Endothelial cell of umbilical vein (primary cell): ENCODE measurements around the gene G6PC1. TPM values are rescaled to one million over a fixed set of nuclear protein-coding genes. Genes with fewer than 3 reads are reported as not detected.
"Not testable (repeated sequence)": the region's sequence is repeated elsewhere in the genome, so short reads cannot be mapped to it uniquely, and the experiment has no call there.

Source experiments
- BruUV-seq: library from RNA; stranded (reverse); fragments of 400-500 nt; replicated peaks from 2 replicates; lab custom pipeline; 2021; lab: Mats Ljungman, UMichigan
- CTCF ChIA-PET: fragments of 300-600, 350-600 bp; sonication (Branson Sonifier 250); formaldehyde crosslinking; loops from one replicate; lab custom pipeline; 2021; ENCODE audit warnings: antibody characterized with exemption, inconsistent platforms; lab: Charles Lee
- POLR2A ChIA-PET: fragments of 300-600, 350-600 bp; sonication (Branson Sonifier 250); formaldehyde crosslinking; loops from one replicate; lab custom pipeline; 2021; ENCODE audit warnings: antibody characterized with exemption, inconsistent platforms; lab: Charles Lee
- DNase-seq: peaks from one replicate; pipeline ENCODE4 v3.0.0-alpha.2; 2011; ENCODE audit warnings: low read depth, low spot score
- FAIRE-seq: peaks from 2 replicates; lab custom pipeline; 2011; peaks lifted over from hg19 to GRCh38; lab: Jason Lieb, UNC
- H2AFZ ChIP-seq: 2 replicates; pipeline ENCODE4 v1.6.0; 2012; ENCODE audit warnings: low read depth, low read length, control low read depth, inconsistent platforms
- H3K27ac ChIP-seq: 2 replicates; pipeline ENCODE4 v1.5.1; 2011; ENCODE audit warnings: low read depth, mild to moderate bottlenecking, control low read depth, low read length, moderate library complexity; ENCODE audit not compliant: insufficient read depth
- H3K27me3 ChIP-seq, 2 experiments: 2 replicates each; pipeline versions ENCODE4 v1.6.0 to v1.6.1; 2011; ENCODE audit warnings: low read length in 2 of 2, mixed read lengths in 1 of 2; ENCODE audit not compliant: control insufficient read depth in 2 of 2, insufficient read depth in 2 of 2
- H3K36me3 ChIP-seq, 2 experiments: 2 replicates in 1 of 2; 3 replicates in 1 of 2; pipeline ENCODE4 v1.5.1; 2011; ENCODE audit warnings: low read length in 2 of 2, mild to moderate bottlenecking in 1 of 2, moderate library complexity in 1 of 2; ENCODE audit not compliant: control insufficient read depth in 2 of 2, insufficient read depth in 2 of 2; ENCODE audit errors: extremely low read depth in 1 of 2
- H3K4me1 ChIP-seq: 3 replicates; pipeline ENCODE4 v1.5.1; 2011; ENCODE audit warnings: mild to moderate bottlenecking, low read length; ENCODE audit not compliant: control insufficient read depth, insufficient read depth; ENCODE audit errors: extremely low read depth
- H3K4me2 ChIP-seq: 2 replicates; pipeline ENCODE4 v1.6.1; 2011; ENCODE audit warnings: low read length, control low read depth, mixed read lengths; ENCODE audit not compliant: insufficient read depth
- H3K4me3 ChIP-seq, 3 experiments: fragments of 200-600 bp in 1 of 3; sonication (generic), shearing (Covaris generic) in 1 of 3; replicated peaks in 1 of 3; 2 replicates each; pipeline ENCODE4 v1.5.1; 2011 to 2016; ENCODE audit warnings: control low read depth in 3 of 3, low read length in 3 of 3, mild to moderate bottlenecking in 2 of 3, inconsistent platforms in 1 of 3, low read depth in 1 of 3, moderate library complexity in 1 of 3; ENCODE audit not compliant: insufficient read depth in 1 of 3
- H3K79me2 ChIP-seq: 2 replicates; pipeline ENCODE4 v1.6.0; 2012; ENCODE audit warnings: low read length, inconsistent platforms; ENCODE audit not compliant: control insufficient read depth, insufficient read depth
- H3K9ac ChIP-seq: replicated peaks from 2 replicates; pipeline ENCODE3; 2011; ENCODE audit warnings: low read length, control low read depth; ENCODE audit not compliant: insufficient read depth; ENCODE audit errors: extremely low read depth
- H3K9me1 ChIP-seq: replicated peaks from 3 replicates; pipeline ENCODE4 v1.6.0; 2011; ENCODE audit warnings: mild to moderate bottlenecking, low read length; ENCODE audit not compliant: control insufficient read depth, insufficient read depth; ENCODE audit errors: extremely low read depth
- H3K9me3 ChIP-seq: replicated peaks from 2 replicates; pipeline ENCODE4 v1.5.1; 2012; ENCODE audit warnings: low read length, inconsistent platforms; ENCODE audit not compliant: control insufficient read depth, insufficient read depth
- H4K20me1 ChIP-seq: replicated peaks from 2 replicates; pipeline ENCODE3; 2011; ENCODE audit warnings: mild to moderate bottlenecking, low read length; ENCODE audit not compliant: control insufficient read depth, insufficient read depth; ENCODE audit errors: extremely low read depth
- EZH2 ChIP-seq: IDR thresholded peaks from 2 replicates; pipeline ENCODE4 v1.6.1; 2012; ENCODE audit warnings: borderline replicate concordance, low read depth, mild to moderate bottlenecking, moderate library complexity, low read length, inconsistent platforms; ENCODE audit not compliant: severe bottlenecking
- FOS ChIP-seq: IDR thresholded peaks from 2 replicates; pipeline ENCODE4 v1.6.1; 2011; ENCODE audit warnings: mild to moderate bottlenecking, low read length, moderate library complexity, borderline replicate concordance; ENCODE audit not compliant: insufficient read depth
- GATA2 ChIP-seq: IDR thresholded peaks from 2 replicates; pipeline ENCODE4 v1.7.0; 2011; ENCODE audit warnings: low read depth, mild to moderate bottlenecking, moderate library complexity, mixed read lengths, low read length; ENCODE audit not compliant: insufficient read length, insufficient read depth
- JUN ChIP-seq: IDR thresholded peaks from 2 replicates; pipeline ENCODE4 v1.6.1; 2011; ENCODE audit warnings: borderline replicate concordance, low read depth; ENCODE audit not compliant: insufficient read length, insufficient read depth
- MYC ChIP-seq: IDR thresholded peaks from one replicate; pipeline ENCODE4 v1.6.1; 2011; ENCODE audit warnings: mild to moderate bottlenecking, low read depth, low read length
- POLR2A ChIP-seq: IDR thresholded peaks from 2 replicates; pipeline ENCODE4 v1.6.1; 2012; ENCODE audit warnings: low read depth, mild to moderate bottlenecking, control low read depth, low read length
- POLR2AphosphoS5 ChIP-seq: IDR thresholded peaks from 2 replicates; pipeline ENCODE4 v1.6.1; 2012; ENCODE audit warnings: low read depth, mild to moderate bottlenecking, control low read depth, low read length, moderate library complexity; ENCODE audit not compliant: insufficient read depth
- dilution Hi-C: fragments of 300-500 bp; cut with MboI; formaldehyde crosslinking; loops from one replicate; pipeline ENCODE4 v1.15.0; 2019; ENCODE audit warnings: low sequenced_read_pairs; ENCODE audit not compliant: extremely low pct_ligation_motif_present
- intact Hi-C: fragments of 100-400 bp; cut with micrococcal nuclease; formaldehyde crosslinking; loops from one replicate; pipeline ENCODE4 v1.10.0; 2022
- polyA plus RNA-seq, 4 experiments: library from polyadenylated mRNA; depleted of rRNA in 3 of 4; stranded (reverse) in 3 of 4; unstranded in 1 of 4; fragments of >200 nt; gene quantifications; 2 replicates each; pipeline versions ENCODE4 v1.2.1 to v1.2.3, GENCODE V29; 2011 to 2012; ENCODE audit warnings: missing spikeins in 1 of 4
- total RNA-seq: library from RNA; stranded (reverse); gene quantifications from 2 replicates; pipeline ENCODE4 v1.2.3, GENCODE V29; 2021
- TF ChIP-seq, protein P1 (sequence below): IDR thresholded peaks from 2 replicates; pipeline ENCODE4 v1.6.1; 2011; ENCODE audit not compliant: insufficient read depth, insufficient read length
- TF ChIP-seq, protein P2 (sequence below), 2 donors: IDR thresholded peaks; 1 replicate in 1 of 2; 2 replicates in 1 of 2; pipeline ENCODE4 v1.5.1; 2011; ENCODE audit warnings: low read length in 2 of 2, mild to moderate bottlenecking in 2 of 2, moderate library complexity in 2 of 2, control low read depth in 1 of 2, inconsistent platforms in 1 of 2, low read depth in 1 of 2; ENCODE audit not compliant: insufficient read depth in 1 of 2; ENCODE audit errors: extremely low read depth in 1 of 2

Gene G6PC1
- total and polyA plus RNA-seq, 2 donors (not counting 3 experiments of a cell fraction or from before 2014, with no cell fraction given) = not detected

- H3K27ac ChIP-seq = no peak overlapping the region
- no peak for FAIRE-seq
- H3K4me3 ChIP-seq = no peak overlapping the region
- dilution Hi-C loops (no loop called here), intact Hi-C loops (no loop called here)
- H3K9me1 ChIP-seq = no peaks in the 10 kb centered on the region
- H3K79me2 ChIP-seq = no peaks in the 10 kb centered on the region
- CTCF ChIA-PET = interaction anchor here (1.4 to 3.1 kb wide), 3 partner anchors 11 to 81 kb away, joined by 3 to 11 read pairs (median 9); partner anchors contain the start of gene AOC2
- no peaks in the 10 kb centered on the region for H3K36me3 ChIP-seq
- TF ChIP-seq POLR2A (no peak), MYC (no peak), POLR2AphosphoS5 (no peak), JUN (no peak), GATA2 (no peak), FOS (no peak), EZH2 (no peak)
- TF ChIP-seq, protein P1, sequence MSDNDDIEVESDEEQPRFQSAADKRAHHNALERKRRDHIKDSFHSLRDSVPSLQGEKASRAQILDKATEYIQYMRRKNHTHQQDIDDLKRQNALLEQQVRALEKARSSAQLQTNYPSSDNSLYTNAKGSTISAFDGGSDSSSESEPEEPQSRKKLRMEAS = no peak
- TF ChIP-seq, protein P2, sequence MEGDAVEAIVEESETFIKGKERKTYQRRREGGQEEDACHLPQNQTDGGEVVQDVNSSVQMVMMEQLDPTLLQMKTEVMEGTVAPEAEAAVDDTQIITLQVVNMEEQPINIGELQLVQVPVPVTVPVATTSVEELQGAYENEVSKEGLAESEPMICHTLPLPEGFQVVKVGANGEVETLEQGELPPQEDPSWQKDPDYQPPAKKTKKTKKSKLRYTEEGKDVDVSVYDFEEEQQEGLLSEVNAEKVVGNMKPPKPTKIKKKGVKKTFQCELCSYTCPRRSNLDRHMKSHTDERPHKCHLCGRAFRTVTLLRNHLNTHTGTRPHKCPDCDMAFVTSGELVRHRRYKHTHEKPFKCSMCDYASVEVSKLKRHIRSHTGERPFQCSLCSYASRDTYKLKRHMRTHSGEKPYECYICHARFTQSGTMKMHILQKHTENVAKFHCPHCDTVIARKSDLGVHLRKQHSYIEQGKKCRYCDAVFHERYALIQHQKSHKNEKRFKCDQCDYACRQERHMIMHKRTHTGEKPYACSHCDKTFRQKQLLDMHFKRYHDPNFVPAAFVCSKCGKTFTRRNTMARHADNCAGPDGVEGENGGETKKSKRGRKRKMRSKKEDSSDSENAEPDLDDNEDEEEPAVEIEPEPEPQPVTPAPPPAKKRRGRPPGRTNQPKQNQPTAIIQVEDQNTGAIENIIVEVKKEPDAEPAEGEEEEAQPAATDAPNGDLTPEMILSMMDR (IDR thresholded peaks at IDR 0.05; ENCODE audit: extremely low read depth in 1 of 2, insufficient read depth in 1 of 2, low read depth in 1 of 2, low read length in 2 of 2) = no peak
- no peaks in the 10 kb centered on the region for H3K27me3 ChIP-seq
- POLR2A ChIA-PET = no interaction called here
- no peak overlapping the region for H3K9ac ChIP-seq
- no TSS peak for BruUV-seq
- DNase-seq = no peak
- H4K20me1 ChIP-seq = no peaks in the 10 kb centered on the region
- no peaks in the 10 kb centered on the region for H3K9me3 ChIP-seq
- no peaks in the 10 kb centered on the region for H3K4me1 ChIP-seq
- H2AFZ ChIP-seq = no peak overlapping the region
- no peak overlapping the region for H3K4me2 ChIP-seq
Measured at GRCh38 chr17:42855048-42855596, 45.5 kb upstream of the G6PC1 start.

GRCh38 chr17:42856093-42856492 is 44.5 kb upstream of the G6PC1 start:
- H3K9me1 ChIP-seq, dilution Hi-C loops, FAIRE-seq, H3K4me2 ChIP-seq, H3K36me3 ChIP-seq, H4K20me1 ChIP-seq, DNase-seq, H3K79me2 ChIP-seq, BruUV-seq, H3K27ac ChIP-seq, H3K4me1 ChIP-seq, H2AFZ ChIP-seq, H3K27me3 ChIP-seq, H3K4me3 ChIP-seq, H3K9ac ChIP-seq, intact Hi-C loops, POLR2A ChIA-PET, H3K9me3 ChIP-seq: not testable (repeated sequence)
- CTCF ChIA-PET = interaction anchor here (1.4 to 3.1 kb wide), 2 partner anchors 73 to 80 kb away, joined by 3 to 11 read pairs; no protein-coding TSS in a partner anchor

DNA sequence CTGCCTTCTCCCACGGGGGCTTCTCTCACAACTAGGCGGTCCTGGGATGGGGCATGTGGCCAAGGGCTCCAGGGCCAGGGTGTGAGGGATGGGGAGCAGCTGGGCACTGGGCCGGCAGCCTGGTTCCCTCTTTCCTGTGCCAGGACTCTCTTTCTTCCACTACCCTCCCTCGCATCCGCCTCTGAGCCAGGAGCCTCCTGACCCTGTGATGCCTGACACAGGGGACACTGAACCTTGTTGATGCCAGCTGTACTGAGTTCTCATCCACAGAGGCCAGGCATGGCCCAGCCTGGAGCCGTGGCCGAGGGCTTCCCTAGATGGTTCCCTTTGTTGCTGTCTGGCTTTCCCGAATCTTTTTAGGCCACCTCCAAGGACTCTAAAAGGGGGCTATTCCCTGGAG is 44.1 kb upstream of the G6PC1 start:
- H3K9ac ChIP-seq, H3K4me1 ChIP-seq, H3K9me3 ChIP-seq, H3K79me2 ChIP-seq, FAIRE-seq, H3K4me2 ChIP-seq, H4K20me1 ChIP-seq, DNase-seq, POLR2A ChIA-PET, H3K27ac ChIP-seq, H2AFZ ChIP-seq, H3K4me3 ChIP-seq, H3K9me1 ChIP-seq, H3K27me3 ChIP-seq, BruUV-seq, intact Hi-C loops, dilution Hi-C loops, H3K36me3 ChIP-seq: not testable (repeated sequence)
- CTCF ChIA-PET = interaction anchor here (3.1 kb wide), 1 partner anchor 73 kb away, joined by 11 read pairs; no protein-coding TSS in a partner anchor
